Body of pancreas (tissue), 4 donors: ENCODE data around the gene WDR55.
"Not testable (repeated sequence)": the region's sequence is repeated elsewhere in the genome, so short reads cannot be mapped to it uniquely, and the experiment has no call there.

Source experiments
- POLR2A ChIP-seq, 3 donors: fragments of 450-650 bp; IDR thresholded peaks; one replicate each; pipeline ENCODE4 v1.6.1; 2016; ENCODE audit warnings: antibody characterized with exemption in 3 of 3, mild to moderate bottlenecking in 2 of 3
- TF ChIP-seq, protein P1 (sequence below), 7 experiments: fragments of 450-650 bp in 4 of 7; fragments of 200-600 bp in 3 of 7; sonication (generic) in 3 of 7; IDR thresholded peaks; one replicate each; pipeline ENCODE4 v1.5.1; 2016 to 2019; ENCODE audit warnings: antibody characterized with exemption in 7 of 7

GRCh38 chr5:140623061-140623460 lies 41.6 kb upstream of the WDR55 start:
- TF ChIP-seq, protein P1, sequence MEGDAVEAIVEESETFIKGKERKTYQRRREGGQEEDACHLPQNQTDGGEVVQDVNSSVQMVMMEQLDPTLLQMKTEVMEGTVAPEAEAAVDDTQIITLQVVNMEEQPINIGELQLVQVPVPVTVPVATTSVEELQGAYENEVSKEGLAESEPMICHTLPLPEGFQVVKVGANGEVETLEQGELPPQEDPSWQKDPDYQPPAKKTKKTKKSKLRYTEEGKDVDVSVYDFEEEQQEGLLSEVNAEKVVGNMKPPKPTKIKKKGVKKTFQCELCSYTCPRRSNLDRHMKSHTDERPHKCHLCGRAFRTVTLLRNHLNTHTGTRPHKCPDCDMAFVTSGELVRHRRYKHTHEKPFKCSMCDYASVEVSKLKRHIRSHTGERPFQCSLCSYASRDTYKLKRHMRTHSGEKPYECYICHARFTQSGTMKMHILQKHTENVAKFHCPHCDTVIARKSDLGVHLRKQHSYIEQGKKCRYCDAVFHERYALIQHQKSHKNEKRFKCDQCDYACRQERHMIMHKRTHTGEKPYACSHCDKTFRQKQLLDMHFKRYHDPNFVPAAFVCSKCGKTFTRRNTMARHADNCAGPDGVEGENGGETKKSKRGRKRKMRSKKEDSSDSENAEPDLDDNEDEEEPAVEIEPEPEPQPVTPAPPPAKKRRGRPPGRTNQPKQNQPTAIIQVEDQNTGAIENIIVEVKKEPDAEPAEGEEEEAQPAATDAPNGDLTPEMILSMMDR (IDR thresholded peaks at IDR 0.05): not testable (repeated sequence)
- not testable (repeated sequence) for TF ChIP-seq POLR2A (IDR thresholded peaks at IDR 0.05)
